NCI-H2196 (cell line): Measurements from ENCODE around the gene FBN1.

Experiments
- DNase-seq: peaks from one replicate; lab custom pipeline; 2025; ENCODE audit not compliant: unreplicated experiment; lab: John Stamatoyannopoulos, UW

The FBN1 gene

GRCh38 chr15:48645558-48646330 lies at the start of gene FBN1:
TSS of gene FBN1 (minus strand) at chr15:48645709. CDS start at chr15:48644769, 940 bp downstream.
- DNase-seq = no peak

GRCh38 chr15:48693484-48693883 lies 48.0 kb upstream of the FBN1 start:
- DNase-seq = no peak

- DNase-seq = no peak
These were observed 43.0 kb upstream of the FBN1 start for GRCh38 chr15:48688493-48688892.

- no peak for DNase-seq
These were observed 38.7 kb upstream of the FBN1 start for GRCh38 chr15:48683991-48684765.

GRCh38 chr15:48682942-48683651 lies 37.6 kb upstream of the FBN1 start:
- DNase-seq = peak; percentile 7

GRCh38 chr15:48681353-48681752 lies 35.8 kb upstream of the FBN1 start:
- DNase-seq = no peak

GRCh38 chr15:48680841-48681240 lies 35.3 kb upstream of the FBN1 start:
- no peak for DNase-seq

GRCh38 chr15:48679952-48680351 lies 34.4 kb upstream of the FBN1 start:
- no peak for DNase-seq

- no peak for DNase-seq
These were observed 33.3 kb upstream of the FBN1 start for GRCh38 chr15:48678851-48679250.

- DNase-seq = no peak
These were observed 32.3 kb upstream of the FBN1 start for GRCh38 chr15:48677821-48678220.

GRCh38 chr15:48675436-48675835 lies 29.9 kb upstream of the FBN1 start:
- DNase-seq = no peak

- DNase-seq = no peak
These were observed 29.4 kb upstream of the FBN1 start for GRCh38 chr15:48674876-48675275.

- no peak for DNase-seq
These were observed 26.7 kb upstream of the FBN1 start for GRCh38 chr15:48672206-48672605.

GRCh38 chr15:48671103-48672022 lies 25.9 kb upstream of the FBN1 start:
- no peak for DNase-seq

- no peak for DNase-seq
These were observed 22.2 kb upstream of the FBN1 start for GRCh38 chr15:48667701-48668100.

- no peak for DNase-seq
These were observed 18.9 kb upstream of the FBN1 start for GRCh38 chr15:48664436-48664835.

GRCh38 chr15:48657950-48658591 lies 12.6 kb upstream of the FBN1 start:
- DNase-seq = no peak

- no peak for DNase-seq
These were observed 9.3 kb upstream of the FBN1 start for GRCh38 chr15:48654801-48655200.

GRCh38 chr15:48653913-48654670 lies 8.6 kb upstream of the FBN1 start:
- DNase-seq = no peak
